ENCODE measurements around the gene CMTM5. TPM values are rescaled to one million over a fixed set of nuclear protein-coding genes. Genes with fewer than 3 reads are reported as not detected.

The CMTM5 gene
- total RNA-seq, 1 donor from 2014 or later, result not detected

- no peak for DNase-seq (ENCODE audit: extremely low spot score, unreplicated experiment)
- H3K4me1 Mint-ChIP-seq (ENCODE audit: unreplicated experiment), result no peaks in the 10 kb centered on the region
- no peak overlapping the region for H3K27ac Mint-ChIP-seq (ENCODE audit: unreplicated experiment)
- H3K27me3 Mint-ChIP-seq (ENCODE audit: unreplicated experiment), result peaks cover 12% of the 10 kb centered on the region
- H3K36me3 Mint-ChIP-seq (ENCODE audit: unreplicated experiment), result no peaks in the 10 kb centered on the region
- no peak overlapping the region for H3K4me3 Mint-ChIP-seq (ENCODE audit: unreplicated experiment)
- TF ChIP-seq, protein P1, sequence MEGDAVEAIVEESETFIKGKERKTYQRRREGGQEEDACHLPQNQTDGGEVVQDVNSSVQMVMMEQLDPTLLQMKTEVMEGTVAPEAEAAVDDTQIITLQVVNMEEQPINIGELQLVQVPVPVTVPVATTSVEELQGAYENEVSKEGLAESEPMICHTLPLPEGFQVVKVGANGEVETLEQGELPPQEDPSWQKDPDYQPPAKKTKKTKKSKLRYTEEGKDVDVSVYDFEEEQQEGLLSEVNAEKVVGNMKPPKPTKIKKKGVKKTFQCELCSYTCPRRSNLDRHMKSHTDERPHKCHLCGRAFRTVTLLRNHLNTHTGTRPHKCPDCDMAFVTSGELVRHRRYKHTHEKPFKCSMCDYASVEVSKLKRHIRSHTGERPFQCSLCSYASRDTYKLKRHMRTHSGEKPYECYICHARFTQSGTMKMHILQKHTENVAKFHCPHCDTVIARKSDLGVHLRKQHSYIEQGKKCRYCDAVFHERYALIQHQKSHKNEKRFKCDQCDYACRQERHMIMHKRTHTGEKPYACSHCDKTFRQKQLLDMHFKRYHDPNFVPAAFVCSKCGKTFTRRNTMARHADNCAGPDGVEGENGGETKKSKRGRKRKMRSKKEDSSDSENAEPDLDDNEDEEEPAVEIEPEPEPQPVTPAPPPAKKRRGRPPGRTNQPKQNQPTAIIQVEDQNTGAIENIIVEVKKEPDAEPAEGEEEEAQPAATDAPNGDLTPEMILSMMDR (IDR thresholded peaks at IDR 0.05), result no peak
- H3K9me3 Mint-ChIP-seq (ENCODE audit: unreplicated experiment), result no peaks in the 10 kb centered on the region
Measured at GRCh38 chr14:23403908-23404307, 27.1 kb downstream of the CMTM5 start.

DNA sequence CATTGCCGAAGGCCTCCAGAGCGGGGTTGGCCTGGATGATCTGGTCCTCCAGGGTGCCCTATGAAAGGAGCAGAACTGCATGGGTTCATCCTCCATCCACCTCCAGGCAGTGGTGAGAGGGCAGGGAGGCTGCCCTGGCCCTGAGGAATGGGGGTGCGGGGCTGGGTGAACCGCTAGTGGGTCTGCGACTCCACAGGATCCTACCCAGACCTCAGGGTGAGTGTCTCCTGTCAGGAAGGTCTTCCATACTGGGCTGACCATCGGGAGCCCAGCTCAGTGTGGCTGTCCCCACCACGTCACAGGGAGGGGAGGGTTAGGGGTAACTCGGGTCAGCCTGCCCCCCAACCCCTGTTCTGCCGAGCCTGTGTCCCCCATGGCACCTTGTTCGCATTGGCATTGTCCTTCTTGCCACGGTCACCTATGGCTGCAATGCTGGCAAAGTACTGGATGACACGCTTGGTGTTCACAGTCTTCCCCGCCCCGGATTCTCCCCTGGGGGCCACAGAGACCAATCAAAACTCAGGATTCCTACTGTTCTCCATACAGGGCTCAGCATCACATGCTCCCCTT lies 27.6 kb downstream of the CMTM5 start:
- H3K4me3 Mint-ChIP-seq (ENCODE audit: unreplicated experiment), result no peak overlapping the region
- H3K9me3 Mint-ChIP-seq (ENCODE audit: unreplicated experiment), result no peaks in the 10 kb centered on the region
- no peaks in the 10 kb centered on the region for H3K36me3 Mint-ChIP-seq (ENCODE audit: unreplicated experiment)
- no peak overlapping the region for H3K27ac Mint-ChIP-seq (ENCODE audit: unreplicated experiment)
- no peaks in the 10 kb centered on the region for H3K4me1 Mint-ChIP-seq (ENCODE audit: unreplicated experiment)
- peaks cover 14% of the 10 kb centered on the region for H3K27me3 Mint-ChIP-seq (ENCODE audit: unreplicated experiment)
- TF ChIP-seq, protein P1 (IDR thresholded peaks at IDR 0.05), result no peak
- no peak for DNase-seq (ENCODE audit: extremely low spot score, unreplicated experiment)

- DNase-seq (ENCODE audit: extremely low spot score, unreplicated experiment), result no peak
- H3K4me3 Mint-ChIP-seq (ENCODE audit: unreplicated experiment), result no peak overlapping the region
- peaks cover 14% of the 10 kb centered on the region for H3K27me3 Mint-ChIP-seq (ENCODE audit: unreplicated experiment)
- H3K9me3 Mint-ChIP-seq (ENCODE audit: unreplicated experiment), result no peaks in the 10 kb centered on the region
- H3K27ac Mint-ChIP-seq (ENCODE audit: unreplicated experiment), result no peak overlapping the region
- H3K36me3 Mint-ChIP-seq (ENCODE audit: unreplicated experiment), result no peaks in the 10 kb centered on the region
- TF ChIP-seq, protein P1 (IDR thresholded peaks at IDR 0.05), result no peak
- no peaks in the 10 kb centered on the region for H3K4me1 Mint-ChIP-seq (ENCODE audit: unreplicated experiment)
Measured at GRCh38 chr14:23405096-23405495, 28.2 kb downstream of the CMTM5 start.

DNA sequence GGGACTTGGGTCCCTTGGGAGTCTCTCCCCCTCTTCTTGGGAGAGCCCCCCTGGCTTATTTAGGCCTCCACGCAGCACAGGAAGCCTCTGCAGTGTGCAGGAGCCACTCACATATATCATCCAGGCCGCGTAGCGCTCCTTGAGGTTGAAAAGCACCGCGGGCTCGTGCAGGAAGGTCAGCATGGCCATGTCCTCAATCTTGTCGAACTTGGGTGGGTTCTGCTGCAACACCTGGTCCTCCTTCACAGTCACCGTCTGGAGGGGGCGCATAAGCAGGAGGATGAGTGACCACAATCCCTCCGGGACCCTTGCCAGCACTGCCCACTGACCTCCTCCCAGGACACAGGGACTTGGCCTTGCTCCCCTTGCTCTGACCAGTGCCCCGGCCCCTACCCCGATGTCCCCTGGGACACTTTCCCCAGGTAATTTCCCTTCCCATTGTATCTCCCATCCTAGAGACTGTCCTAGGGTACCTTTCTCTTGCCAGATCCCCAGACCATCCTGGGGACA lies 28.7 kb downstream of the CMTM5 start:
- Mint-ChIP-seq H3K27ac (ENCODE audit: unreplicated experiment) (no peak overlapping the region), H3K9me3 (ENCODE audit: unreplicated experiment) (no peaks in the 10 kb centered on the region), H3K36me3 (ENCODE audit: unreplicated experiment) (no peaks in the 10 kb centered on the region), H3K4me1 (ENCODE audit: unreplicated experiment) (no peaks in the 10 kb centered on the region), H3K4me3 (ENCODE audit: unreplicated experiment) (no peak overlapping the region), H3K27me3 (ENCODE audit: unreplicated experiment) (peaks cover 17% of the 10 kb centered on the region)
- TF ChIP-seq, protein P1 (IDR thresholded peaks at IDR 0.05), result no peak
- no peak for DNase-seq (ENCODE audit: extremely low spot score, unreplicated experiment)

DNA sequence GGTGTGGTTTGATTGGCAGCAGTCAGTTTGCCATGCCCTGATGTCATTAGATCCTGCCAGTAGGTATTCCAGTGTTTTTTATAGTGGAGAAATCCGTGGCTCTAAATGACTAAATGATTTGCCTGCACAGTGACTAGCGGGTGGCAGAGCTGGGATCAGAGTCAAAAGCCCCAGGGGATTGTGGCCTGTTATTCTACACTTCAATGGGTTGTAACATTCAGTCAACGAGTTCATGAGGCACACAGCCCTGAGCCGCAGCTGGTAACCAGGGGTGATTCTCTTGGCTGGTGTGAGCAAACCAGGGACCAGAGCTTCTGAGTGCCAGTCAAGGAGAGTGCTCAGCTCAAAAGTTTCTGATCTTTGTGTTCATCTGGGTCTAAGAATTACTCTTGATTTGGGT lies 29.4 kb downstream of the CMTM5 start:
- H3K9me3 Mint-ChIP-seq (ENCODE audit: unreplicated experiment), result no peaks in the 10 kb centered on the region
- DNase-seq (ENCODE audit: extremely low spot score, unreplicated experiment), result no peak
- no peaks in the 10 kb centered on the region for H3K36me3 Mint-ChIP-seq (ENCODE audit: unreplicated experiment)
- H3K4me3 Mint-ChIP-seq (ENCODE audit: unreplicated experiment), result no peak overlapping the region
- peaks cover 22% of the 10 kb centered on the region for H3K27me3 Mint-ChIP-seq (ENCODE audit: unreplicated experiment)
- TF ChIP-seq, protein P1 (IDR thresholded peaks at IDR 0.05), result no peak
- H3K27ac Mint-ChIP-seq (ENCODE audit: unreplicated experiment), result no peak overlapping the region
- no peaks in the 10 kb centered on the region for H3K4me1 Mint-ChIP-seq (ENCODE audit: unreplicated experiment)

Data from osteocyte (in vitro differentiated cells).